ENCODE data around the gene TALDO1. TPM values are rescaled to one million over a fixed set of nuclear protein-coding genes. Genes with fewer than 3 reads are reported as not detected.

Gene TALDO1
- polyA plus RNA-seq, 1 donor from 2014 or later: 156 TPM

- no peaks in the 10 kb centered on the region for H3F3A ChIP-seq (ENCODE audit: insufficient read depth, low read length, poor library complexity, severe bottlenecking)
- H4K20me1 ChIP-seq (ENCODE audit: insufficient read depth): no peaks in the 10 kb centered on the region
- H3K27ac ChIP-seq (ENCODE audit: low read length): no peak overlapping the region
- H3K27me3 ChIP-seq (ENCODE audit: insufficient read depth, low read depth, low read length): no peaks in the 10 kb centered on the region
- H2AFZ ChIP-seq (ENCODE audit: low read depth, low read length): no peak overlapping the region
- H3K9me3 ChIP-seq (ENCODE audit: low read length): no peaks in the 10 kb centered on the region
- no peaks in the 10 kb centered on the region for H3K9me2 ChIP-seq (ENCODE audit: insufficient read depth, low read length)
- TF ChIP-seq POLR2AphosphoS5 (IDR thresholded peaks at IDR 0.05) (no peak), EZH2 (IDR thresholded peaks at IDR 0.05; ENCODE audit: borderline replicate concordance, insufficient read depth, low read length, poor library complexity, severe bottlenecking) (no peak), MXI1 (conservative IDR thresholded peaks at IDR 0.05; ENCODE audit: poor library complexity, severe bottlenecking) (no peak), CTCF (IDR thresholded peaks at IDR 0.05; ENCODE audit: poor library complexity, severe bottlenecking) (no peak), TAF1 (IDR thresholded peaks at IDR 0.05; ENCODE audit: low read depth) (no peak), SMC3 (conservative IDR thresholded peaks at IDR 0.05; ENCODE audit: poor library complexity) (no peak), EP300 (conservative IDR thresholded peaks at IDR 0.05; ENCODE audit: poor library complexity, severe bottlenecking) (no peak), RAD21 (conservative IDR thresholded peaks at IDR 0.05) (no peak)
- TF ChIP-seq, protein P1, sequence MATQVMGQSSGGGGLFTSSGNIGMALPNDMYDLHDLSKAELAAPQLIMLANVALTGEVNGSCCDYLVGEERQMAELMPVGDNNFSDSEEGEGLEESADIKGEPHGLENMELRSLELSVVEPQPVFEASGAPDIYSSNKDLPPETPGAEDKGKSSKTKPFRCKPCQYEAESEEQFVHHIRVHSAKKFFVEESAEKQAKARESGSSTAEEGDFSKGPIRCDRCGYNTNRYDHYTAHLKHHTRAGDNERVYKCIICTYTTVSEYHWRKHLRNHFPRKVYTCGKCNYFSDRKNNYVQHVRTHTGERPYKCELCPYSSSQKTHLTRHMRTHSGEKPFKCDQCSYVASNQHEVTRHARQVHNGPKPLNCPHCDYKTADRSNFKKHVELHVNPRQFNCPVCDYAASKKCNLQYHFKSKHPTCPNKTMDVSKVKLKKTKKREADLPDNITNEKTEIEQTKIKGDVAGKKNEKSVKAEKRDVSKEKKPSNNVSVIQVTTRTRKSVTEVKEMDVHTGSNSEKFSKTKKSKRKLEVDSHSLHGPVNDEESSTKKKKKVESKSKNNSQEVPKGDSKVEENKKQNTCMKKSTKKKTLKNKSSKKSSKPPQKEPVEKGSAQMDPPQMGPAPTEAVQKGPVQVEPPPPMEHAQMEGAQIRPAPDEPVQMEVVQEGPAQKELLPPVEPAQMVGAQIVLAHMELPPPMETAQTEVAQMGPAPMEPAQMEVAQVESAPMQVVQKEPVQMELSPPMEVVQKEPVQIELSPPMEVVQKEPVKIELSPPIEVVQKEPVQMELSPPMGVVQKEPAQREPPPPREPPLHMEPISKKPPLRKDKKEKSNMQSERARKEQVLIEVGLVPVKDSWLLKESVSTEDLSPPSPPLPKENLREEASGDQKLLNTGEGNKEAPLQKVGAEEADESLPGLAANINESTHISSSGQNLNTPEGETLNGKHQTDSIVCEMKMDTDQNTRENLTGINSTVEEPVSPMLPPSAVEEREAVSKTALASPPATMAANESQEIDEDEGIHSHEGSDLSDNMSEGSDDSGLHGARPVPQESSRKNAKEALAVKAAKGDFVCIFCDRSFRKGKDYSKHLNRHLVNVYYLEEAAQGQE (IDR thresholded peaks at IDR 0.05; ENCODE audit: borderline replicate concordance): no peak
- H3K36me3 ChIP-seq (ENCODE audit: insufficient read depth, low read length): no peaks in the 10 kb centered on the region
- peaks cover 17% of the 10 kb centered on the region for H3K79me2 ChIP-seq (replicated peaks; ENCODE audit: insufficient read depth, low read length)
- no peak overlapping the region for H3K4me2 ChIP-seq (ENCODE audit: low read length)
- H3K9ac ChIP-seq (ENCODE audit: low read length): no peak overlapping the region
- H3K4me3 ChIP-seq (ENCODE audit: low read length): no peak overlapping the region
Observed at GRCh38 chr11:791658-792534, 44.6 kb downstream of the TALDO1 start.

- no peaks in the 10 kb centered on the region for H3K36me3 ChIP-seq (ENCODE audit: insufficient read depth, low read length)
- no peak overlapping the region for H3K4me3 ChIP-seq (ENCODE audit: low read length)
- H3K4me2 ChIP-seq (ENCODE audit: low read length): no peak overlapping the region
- no peaks in the 10 kb centered on the region for H4K20me1 ChIP-seq (ENCODE audit: insufficient read depth)
- no peaks in the 10 kb centered on the region for H3K9me3 ChIP-seq (ENCODE audit: low read length)
- no peak overlapping the region for H3K9ac ChIP-seq (ENCODE audit: low read length)
- no peaks in the 10 kb centered on the region for H3K27me3 ChIP-seq (ENCODE audit: insufficient read depth, low read depth, low read length)
- no peak overlapping the region for H2AFZ ChIP-seq (ENCODE audit: low read depth, low read length)
- H3K27ac ChIP-seq (ENCODE audit: low read length): no peak overlapping the region
- TF ChIP-seq SMC3 (conservative IDR thresholded peaks at IDR 0.05; ENCODE audit: poor library complexity): no peak
- TF ChIP-seq RAD21 (conservative IDR thresholded peaks at IDR 0.05): no peak
- TF ChIP-seq, protein P1 (IDR thresholded peaks at IDR 0.05; ENCODE audit: borderline replicate concordance): no peak
- TF ChIP-seq EP300 (conservative IDR thresholded peaks at IDR 0.05; ENCODE audit: poor library complexity, severe bottlenecking): no peak
- no peak for TF ChIP-seq TAF1 (IDR thresholded peaks at IDR 0.05; ENCODE audit: low read depth)
- no peak for TF ChIP-seq MXI1 (conservative IDR thresholded peaks at IDR 0.05; ENCODE audit: poor library complexity, severe bottlenecking)
- H3K9me2 ChIP-seq (ENCODE audit: insufficient read depth, low read length): no peaks in the 10 kb centered on the region
- no peaks in the 10 kb centered on the region for H3F3A ChIP-seq (ENCODE audit: insufficient read depth, low read length, poor library complexity, severe bottlenecking)
- peaks cover 19% of the 10 kb centered on the region for H3K79me2 ChIP-seq (replicated peaks; ENCODE audit: insufficient read depth, low read length)
Observed at GRCh38 chr11:792535-792821, 45.2 kb downstream of the TALDO1 start.

All from neural cell (in vitro differentiated cells).